GF-D8 (cell line): ENCODE measurements around the gene PCGF5.
"Not testable (repeated sequence)": the region's sequence is repeated elsewhere in the genome, so short reads cannot be mapped to it uniquely, and the experiment has no call there.

Experiments used
- DNase-seq: peaks from one replicate; lab custom pipeline; 2025; lab: John Stamatoyannopoulos, UW

The PCGF5 gene

DNA sequence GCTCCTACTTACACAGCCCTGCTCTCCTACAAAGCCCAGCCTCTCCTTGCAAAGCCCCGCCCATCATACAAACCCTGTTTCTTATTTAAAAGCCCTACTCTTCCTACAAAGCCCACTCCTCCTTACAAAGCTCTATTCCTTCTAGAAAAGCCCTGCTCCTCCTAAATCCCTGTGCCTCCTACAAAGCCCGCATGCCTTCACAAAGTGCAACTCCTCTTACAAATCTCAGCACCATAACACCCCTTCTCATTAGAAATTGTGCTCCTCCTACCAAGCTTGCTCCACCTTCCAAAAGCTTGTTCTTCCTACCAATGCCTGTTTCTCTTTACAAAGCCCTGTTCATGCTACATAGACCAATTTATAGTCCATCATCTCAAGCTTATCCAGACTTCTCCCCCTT lies 66.1 kb downstream of the PCGF5 start:
- DNase-seq: no peak

DNA sequence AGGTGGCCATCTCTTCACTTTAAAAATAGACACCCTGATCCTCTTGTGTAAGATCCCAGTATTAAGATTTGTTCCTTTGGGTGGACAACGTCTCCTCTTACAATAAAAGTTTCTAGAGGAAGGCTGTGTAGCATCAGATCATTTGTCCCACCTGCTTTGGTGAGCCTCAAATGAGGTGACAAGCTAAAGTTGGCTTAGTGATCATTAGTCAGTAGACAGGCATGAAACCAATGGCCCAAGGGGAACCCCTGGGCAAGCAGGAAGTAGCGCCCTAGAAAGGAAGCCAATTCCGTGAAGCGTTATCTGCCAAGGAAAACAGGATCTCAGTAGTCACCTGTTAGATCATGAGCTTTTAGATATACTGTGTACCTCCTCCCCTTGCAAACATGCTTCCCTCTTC lies 66.8 kb downstream of the PCGF5 start:
- DNase-seq: no peak

DNA sequence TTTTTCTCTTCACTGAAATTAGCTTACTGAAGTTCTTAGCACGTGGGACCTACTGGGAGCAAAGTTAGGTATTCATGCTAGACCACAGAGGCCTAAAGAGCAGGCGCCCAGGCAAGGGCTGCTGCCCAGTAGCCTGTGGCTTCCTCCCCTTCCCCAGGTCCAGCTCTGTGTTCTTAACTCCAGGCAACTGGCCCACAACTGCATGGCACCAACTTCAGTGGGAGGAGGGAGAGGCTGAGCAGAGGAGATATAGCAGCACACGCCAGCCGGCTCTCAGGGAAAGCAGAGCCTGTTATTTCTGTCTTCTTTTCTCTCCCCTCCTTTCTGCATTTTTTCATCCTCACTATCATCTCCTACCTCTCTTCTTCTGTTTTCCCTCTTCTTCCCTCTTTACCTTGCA lies 67.4 kb downstream of the PCGF5 start:
- no peak for DNase-seq

DNA sequence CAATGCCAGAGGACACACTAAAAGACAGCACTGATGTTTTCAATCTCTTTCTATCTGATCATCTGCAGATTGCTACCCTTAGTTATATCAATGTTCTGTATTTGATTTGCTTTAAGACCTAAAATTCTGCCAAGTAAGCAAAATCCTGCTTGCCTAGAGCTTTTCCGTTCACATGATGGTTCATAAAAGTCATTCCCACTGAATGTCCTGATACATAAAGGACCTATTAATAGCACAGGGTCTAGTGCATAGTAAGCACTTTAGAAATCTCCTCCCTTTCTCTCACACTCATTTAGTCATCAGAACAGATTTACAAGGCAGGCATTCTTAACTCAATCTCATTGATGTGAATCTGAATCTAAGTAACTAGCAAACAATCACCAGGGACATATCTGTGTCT lies 68.8 kb downstream of the PCGF5 start:
- DNase-seq: no peak

DNA sequence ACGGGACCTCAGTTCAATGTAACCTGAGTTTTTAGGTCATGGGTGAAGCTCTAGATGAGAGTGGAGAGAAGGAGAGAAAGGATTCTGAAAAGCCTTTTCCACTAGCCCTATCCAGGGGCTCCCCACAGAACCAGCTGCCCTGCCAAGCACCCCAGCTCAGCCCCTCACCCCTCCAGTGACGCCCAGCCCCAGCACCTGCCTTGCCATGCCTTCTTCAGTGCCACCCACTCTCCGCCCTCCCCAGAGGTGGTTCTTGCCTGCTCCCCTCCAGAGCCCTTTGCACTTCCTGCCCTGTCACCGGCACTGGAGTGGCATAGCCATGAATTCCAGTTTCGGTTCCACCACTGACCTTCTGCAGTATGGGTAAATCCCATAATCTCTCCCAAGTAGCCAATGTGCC lies 70.1 kb downstream of the PCGF5 start:
- DNase-seq: no peak

DNA sequence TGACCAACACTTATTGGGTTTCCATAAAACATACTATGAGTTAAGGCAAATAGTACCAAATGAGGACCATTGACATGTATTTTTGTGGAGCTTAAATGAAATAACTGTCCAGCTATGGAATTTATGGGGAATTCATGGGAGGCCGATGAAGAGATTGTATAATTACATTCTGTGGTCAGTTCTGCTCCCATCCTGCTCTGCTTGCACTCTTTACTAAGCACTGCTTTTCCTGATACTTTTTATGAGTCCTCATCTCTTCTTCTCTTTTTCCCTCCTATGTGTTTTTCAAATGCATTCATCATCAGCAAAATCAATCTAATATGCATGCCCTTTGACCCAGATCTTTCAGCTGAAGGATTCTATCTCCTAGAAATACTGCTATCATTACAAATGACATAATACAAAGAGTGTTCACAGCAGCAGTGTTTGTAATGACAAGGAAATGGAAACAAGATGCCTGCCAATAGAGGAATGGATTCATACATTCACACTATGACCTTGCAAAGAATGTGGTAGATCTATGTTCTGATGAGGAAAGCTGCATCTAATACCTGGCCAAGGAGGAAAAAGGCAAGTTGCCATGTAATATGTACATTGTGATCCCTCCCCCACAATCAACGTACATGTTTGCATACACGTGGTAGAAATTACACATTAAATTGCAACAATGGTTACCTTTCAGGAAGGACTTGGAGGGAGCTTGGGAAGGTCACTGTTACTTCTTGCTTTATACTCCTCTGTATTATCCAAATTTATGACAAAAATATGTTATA lies 73.9 kb downstream of the PCGF5 start:
- DNase-seq: no peak

DNA sequence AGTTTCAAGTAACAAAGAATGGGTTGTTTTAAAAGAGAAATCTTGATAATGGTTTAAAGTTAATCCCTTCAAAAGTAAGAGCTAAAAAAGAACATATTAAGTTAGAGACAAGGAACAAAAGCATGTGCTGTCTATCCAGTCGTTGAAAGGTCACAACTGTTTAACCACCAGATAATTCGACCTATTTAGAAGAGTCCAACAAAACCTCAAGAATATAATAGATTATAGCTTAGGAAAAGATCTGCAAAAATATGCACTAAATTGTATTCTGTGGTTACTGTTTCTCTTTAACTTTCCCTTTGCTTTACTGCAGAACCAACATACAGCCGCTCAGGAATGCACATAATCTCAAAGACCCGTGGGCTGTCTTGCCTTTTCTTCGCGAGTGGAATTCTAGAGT lies 74.9 kb downstream of the PCGF5 start:
- DNase-seq: no peak

DNA sequence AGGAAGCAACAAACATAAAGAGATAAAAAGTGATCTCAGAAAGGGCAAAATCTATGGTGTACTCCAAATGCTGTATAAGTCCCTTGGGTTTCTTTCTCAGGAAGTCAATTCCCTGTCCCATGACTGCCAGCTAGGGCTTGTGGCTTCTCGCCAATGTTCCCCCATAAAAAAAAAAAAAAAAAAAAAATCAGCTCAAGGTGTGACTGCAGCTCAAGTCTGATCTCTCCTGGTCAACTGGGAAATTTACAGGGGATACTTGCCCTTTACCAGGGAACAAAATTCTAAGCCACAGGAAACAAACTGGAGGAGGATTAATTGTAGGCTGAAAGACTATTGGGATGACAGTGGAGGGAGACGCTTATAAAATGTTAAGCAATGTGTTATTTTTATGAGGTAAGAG lies 76.0 kb downstream of the PCGF5 start:
- DNase-seq: no peak

DNA sequence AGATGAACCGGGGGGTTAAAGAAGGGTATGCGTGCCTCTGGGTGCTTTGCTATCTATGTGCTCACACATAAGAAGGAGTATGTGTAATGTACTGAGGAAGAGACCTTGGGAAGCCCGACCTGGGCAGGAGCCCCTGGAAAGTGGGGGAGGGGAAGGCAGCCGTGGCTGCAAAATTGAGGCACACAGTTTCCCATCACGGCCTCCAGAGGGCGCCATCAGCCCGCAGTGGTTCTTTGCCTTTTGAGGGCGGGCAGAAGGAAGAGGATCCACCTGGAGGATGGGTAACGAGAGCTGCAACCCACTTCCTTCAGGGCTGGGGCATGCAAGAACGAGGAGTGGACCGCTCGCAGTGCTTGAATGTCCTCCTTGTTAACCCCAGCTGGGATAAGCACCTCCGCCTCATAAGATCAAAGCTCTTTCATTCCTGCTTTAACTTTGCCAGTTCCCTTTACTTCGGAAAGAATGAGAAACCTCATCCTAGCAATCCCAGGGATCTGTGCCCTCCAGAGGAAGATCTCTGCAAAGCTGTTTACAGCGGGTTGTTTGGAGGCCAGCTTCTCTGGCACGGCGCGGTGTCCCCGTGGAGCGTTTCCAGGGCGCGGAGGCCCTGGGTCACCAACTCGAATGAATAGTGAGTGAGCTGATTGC lies 77.9 kb downstream of the PCGF5 start:
- no peak for DNase-seq

DNA sequence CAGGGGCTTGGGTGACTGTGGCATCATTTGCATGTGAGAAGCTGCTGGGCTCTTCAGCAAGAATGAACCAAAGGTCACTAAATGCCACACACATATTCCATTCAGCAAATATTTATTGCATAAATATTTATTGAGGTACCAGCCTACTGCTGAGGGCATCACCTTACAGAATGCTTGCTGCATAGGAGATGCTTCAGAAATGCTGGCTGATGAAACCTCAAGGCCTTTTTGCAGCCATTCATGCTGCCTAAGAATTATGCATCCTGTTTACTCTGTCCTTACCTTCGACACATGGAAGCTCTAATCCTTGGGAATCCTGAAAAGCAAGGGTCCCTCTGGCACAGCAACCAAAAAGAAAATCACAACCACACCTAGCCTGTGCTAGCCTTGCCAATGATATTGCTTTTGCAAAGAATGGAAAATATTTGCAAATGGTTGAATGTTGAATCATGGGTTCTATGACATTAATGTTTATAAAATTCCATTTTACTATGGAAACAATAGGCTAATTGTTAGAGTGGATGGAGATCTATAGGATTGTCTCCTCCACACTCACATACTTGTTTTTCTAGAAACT lies 79.6 kb downstream of the PCGF5 start:
- DNase-seq: no peak

DNA sequence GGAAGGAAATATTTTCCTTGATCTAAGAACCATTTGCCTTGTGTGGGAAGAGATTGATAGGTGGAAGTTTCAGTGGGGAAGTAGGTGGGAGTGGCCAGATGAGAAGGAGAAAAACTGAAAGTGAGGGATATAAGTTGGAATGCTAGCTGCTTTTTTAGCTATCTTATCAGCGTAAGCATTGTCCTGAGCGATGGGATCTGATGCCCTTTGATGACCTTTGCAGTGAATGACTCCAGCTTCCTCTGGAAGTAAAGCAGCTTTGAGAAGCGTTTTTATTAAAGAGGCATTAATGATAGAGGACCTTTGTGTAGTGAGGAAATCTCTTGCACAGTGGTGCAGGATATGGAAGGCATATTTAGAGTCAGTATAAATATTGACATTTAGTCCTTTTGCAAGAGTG lies 82.5 kb downstream of the PCGF5 start:
- DNase-seq: not testable (repeated sequence)

DNA sequence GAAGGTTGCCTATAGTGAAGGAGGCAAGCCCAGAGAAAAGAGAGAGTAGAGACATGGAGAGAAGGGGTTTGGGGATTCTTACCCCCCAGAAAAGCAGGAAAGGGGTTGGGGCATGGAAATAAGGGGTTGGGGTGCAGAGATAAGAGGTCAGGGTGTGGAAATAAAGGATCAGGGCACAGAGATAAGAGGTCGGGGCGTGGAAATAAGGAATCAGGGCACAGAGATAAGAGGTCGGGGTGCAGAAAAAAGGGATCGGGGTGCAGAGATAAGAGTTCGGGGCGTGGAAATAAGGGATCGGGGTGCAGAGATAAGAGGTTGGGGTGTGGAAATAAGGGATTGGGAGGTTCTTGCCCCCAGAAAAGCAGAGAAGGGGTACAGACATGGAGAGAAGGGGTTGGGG lies 85.5 kb downstream of the PCGF5 start:
- not testable (repeated sequence) for DNase-seq

DNA sequence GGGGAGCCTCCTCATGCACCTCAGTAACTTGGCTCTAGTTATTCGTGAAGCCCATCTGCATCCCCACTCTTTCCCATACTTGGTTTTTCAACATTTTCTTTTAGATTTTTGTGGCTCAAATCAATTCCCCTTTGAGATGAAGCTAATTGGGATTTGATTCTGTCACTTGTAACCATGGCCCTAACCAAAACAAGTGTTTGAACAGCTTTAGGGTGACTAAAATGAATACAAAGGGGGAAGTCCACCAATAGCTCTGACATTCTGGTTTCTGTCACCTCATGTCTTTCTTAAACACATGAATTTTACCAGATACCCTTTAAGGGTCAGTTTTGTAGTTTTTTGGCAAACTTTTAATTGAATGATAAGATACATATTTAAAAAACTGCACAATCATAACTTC lies 87.0 kb downstream of the PCGF5 start:
- DNase-seq: no peak

DNA sequence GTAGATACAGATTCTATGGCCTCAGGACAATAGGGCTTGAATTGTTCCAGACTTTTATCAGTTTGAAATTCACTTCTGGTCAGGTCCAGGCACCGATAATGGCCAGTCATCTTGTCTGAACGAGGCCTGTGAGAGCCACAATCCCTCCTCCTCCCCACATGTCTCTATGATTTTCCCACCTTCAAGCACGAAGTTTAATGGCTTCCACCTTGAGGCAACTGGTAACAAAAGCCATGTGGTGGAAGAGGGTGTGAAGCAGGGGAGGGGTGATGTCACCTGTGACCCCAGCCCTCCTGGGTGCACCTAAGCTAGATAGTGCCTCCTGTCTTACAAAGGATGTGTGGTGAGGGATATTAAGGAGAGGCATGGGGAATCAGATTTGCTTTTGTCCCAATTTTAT lies 89.2 kb downstream of the PCGF5 start:
- DNase-seq: no peak

DNA sequence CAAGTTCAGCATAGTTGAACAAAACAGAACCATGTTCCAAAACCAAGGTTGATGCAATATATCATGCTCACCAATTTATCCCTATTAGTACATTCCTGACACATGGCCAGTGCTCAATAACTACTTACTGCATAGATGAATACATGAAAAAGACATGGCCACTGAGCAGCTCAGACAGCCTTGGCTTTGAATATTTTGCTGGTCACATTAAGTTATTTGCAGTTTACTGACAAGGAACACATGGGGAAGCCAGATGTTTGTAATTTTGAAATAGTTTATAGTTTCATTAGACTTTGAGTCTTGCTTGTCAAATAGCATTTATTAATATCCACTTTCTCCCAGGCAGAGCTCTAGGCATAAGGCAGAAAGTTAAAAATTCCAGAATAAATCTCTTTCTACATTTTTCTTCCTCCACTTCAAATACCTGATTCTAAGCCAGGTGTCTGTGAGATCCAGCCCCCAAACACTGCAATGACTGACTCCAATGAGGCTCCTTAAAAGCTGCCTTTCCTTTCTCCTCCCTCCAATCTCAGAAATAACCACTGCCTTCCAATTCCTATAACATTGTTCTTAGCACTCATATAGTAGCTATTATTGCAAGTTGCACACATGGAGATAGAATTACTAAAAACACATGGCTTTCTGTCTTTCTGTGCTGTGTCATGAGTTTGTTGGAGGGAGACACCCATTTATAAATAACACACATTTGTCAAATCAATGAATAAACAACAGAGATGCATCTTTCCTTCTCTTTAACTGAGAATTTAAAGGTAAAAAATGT lies 91.3 kb downstream of the PCGF5 start:
- no peak for DNase-seq

DNA sequence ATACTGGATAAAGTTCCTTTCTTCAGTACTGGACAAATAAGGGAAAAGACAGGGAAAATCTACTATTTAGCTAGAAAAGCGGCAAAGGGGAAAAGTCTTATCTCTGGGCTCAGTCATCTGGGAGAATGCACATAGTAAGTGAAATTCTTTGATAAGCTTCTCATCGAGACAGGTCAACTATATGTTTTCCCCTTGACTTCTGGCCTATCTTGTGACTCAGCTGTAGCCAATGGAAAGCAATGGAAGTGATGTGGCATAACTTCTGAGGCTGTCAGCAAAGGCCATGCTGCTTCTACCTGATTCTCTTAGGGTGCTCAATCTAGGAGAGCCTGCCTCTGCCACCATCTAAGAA lies 91.9 kb downstream of the PCGF5 start:
- no peak for DNase-seq

DNA sequence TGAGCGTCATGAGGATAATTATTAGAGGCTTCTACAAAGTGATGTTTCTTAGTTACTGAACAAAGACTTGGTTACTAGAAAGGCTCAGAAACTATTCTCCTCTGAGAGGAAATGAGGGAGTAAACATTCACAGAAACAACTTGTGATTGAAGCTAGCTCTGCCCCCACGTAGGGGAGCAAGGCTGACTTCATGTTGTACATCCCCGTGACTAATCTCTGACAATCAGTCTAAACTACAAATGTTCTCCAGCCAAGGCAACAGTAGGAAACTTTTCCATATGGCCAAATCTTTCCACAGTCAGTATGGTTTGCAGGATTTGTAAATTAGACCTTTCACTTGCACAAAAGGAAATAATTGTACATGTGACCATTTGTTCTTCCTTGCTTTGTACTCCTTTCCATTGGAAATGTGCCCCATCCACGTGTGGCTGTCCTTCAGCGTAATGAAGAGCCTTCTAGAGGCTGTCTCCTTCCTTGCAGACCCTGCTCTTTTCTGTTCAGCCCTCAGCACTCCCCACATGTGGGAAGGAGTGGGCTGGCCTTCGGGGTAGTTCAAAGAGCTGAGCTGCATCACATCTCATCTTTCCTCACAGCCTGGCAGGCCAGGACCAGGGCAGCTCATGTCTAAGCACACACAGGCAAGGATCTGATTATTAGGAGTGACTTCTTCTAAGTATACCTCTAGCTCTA lies 93.5 kb downstream of the PCGF5 start:
- DNase-seq: no peak

DNA sequence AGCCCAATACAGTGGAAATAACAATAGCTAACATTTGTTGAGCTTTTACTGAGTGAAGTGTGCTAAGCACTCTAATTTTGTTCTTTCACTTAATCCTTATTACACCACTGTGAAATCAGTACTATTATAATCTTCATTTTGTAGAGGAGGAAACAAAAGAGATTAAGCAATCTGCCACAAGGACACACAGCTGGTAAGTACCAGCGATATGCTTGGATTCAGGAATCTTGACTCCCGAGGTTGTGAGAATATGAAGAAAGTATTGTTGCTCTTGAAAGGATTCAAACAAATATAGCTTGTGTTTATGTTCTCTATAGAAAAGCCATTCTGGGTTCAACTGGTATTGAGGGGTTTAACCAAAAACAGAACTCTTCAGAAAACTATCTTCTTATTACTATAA lies 96.0 kb downstream of the PCGF5 start:
- DNase-seq: no peak

DNA sequence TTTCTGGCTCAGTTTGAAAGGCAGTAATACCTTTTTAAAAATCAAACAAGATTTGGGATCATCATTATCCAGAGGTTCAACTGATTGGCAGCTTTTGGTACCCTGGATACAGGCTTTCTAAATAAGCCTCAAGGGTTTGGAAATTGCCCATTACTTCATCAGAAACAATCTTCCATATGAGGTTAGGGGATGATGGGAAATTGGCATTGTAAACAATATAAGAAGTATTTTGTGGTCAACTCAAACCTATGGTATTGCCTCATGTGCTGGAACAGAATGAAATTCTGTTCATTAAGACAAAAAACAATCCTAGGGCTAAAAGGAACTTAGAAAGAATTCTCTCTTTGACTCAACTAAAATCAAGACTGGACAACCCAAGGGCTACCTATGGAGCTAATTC lies 97.1 kb downstream of the PCGF5 start:
- no peak for DNase-seq

DNA sequence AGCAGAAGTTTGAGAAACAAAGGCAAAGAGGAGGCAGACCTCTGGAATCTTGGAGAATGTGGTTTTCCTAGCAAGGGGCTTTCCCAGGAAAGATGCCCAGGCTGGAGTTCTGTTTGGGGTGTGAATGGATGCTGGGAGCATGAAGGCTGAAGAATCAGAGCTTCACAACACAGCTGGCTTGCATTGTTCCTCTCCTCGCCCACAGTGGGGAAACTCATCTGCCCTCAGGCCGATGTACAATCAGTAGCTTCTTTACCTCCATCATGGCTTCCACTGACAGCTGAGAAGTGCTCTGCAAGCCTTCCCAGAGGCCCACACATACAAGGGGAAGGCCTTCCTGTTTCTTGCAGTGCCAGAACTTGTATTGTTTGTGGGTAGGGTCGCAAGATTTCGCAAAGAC lies 98.9 kb downstream of the PCGF5 start:
- no peak for DNase-seq

DNA sequence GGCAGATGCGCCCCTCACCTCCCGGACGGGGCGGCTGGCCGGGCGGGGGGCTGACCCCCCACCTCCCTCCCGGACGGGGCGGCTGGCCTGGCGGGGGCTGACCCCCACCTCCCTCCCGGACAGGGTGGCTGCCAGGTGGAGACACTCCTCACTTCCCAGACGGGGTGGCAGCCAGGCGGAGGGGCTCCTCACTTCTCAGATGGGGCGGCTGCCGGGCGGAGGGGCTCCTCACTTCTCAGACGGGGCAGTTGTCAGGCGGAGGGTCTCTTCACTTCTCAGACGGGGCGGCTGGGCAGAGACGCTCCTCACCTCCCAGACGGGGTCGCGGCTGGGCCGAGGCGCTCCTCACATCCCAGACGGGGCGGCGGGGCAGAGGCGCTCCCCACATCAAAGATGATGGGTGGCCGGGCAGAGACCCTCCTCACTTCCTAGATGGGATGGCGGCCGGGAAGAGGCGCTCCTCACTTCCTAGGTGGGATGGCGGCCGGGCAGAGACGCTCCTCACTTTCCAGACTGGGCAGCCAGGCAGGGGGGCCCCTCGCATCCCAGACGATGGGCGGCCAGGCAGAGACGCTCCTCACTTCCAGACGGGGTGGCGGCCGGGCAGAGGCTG lies 102.9 kb downstream of the PCGF5 start:
- DNase-seq: not testable (repeated sequence)
